ENCODE measurements around the gene ZMIZ1. TPM values are rescaled to one million over a fixed set of nuclear protein-coding genes. Genes with fewer than 3 reads are reported as not detected.
A peak's percentile ranks its signal among the peaks of the same experiment; 100 is the strongest.

Gene ZMIZ1
- total RNA-seq, 1 donor from 2014 or later = 84.7 TPM

GRCh38 chr10:79283616-79284015 lies 214.8 kb downstream of the ZMIZ1 start:
- H3K27ac ChIP-seq = no peak overlapping the region
- TF ChIP-seq CTCF (IDR thresholded peaks at IDR 0.05) = no peak
- peaks cover 47% of the 10 kb centered on the region for H3K36me3 ChIP-seq
- no peak for ATAC-seq
- H3K9me3 ChIP-seq = no peaks in the 10 kb centered on the region
- H3K4me3 ChIP-seq = no peak overlapping the region
- intact Hi-C loops (cut with DNase I) = no loop called here
- H3K4me1 ChIP-seq = peaks cover 35% of the 10 kb centered on the region
- no peak for DNase-seq
- H3K27me3 ChIP-seq = no peaks in the 10 kb centered on the region

- Histone ChIP-seq H3K9me3 (no peaks in the 10 kb centered on the region), H3K4me3 (no peak overlapping the region), H3K27me3 (no peaks in the 10 kb centered on the region), H3K4me1 (peaks cover 35% of the 10 kb centered on the region), H3K36me3 (peaks cover 47% of the 10 kb centered on the region), H3K27ac (peak overlapping the region; percentile 84)
- intact Hi-C loops (cut with DNase I) = no loop called here
- ATAC-seq (no peak), DNase-seq (no peak)
- TF ChIP-seq CTCF (IDR thresholded peaks at IDR 0.05) = no peak
Measured at GRCh38 chr10:79284158-79284871, 215.5 kb downstream of the ZMIZ1 start.

- DNase-seq = no peak
- peak; percentile 7 for ATAC-seq
- peaks cover 35% of the 10 kb centered on the region for H3K4me1 ChIP-seq
- H3K27ac ChIP-seq = peak overlapping the region; percentile 84
- no peak overlapping the region for H3K4me3 ChIP-seq
- intact Hi-C loops (cut with DNase I) = no loop called here
- H3K27me3 ChIP-seq = no peaks in the 10 kb centered on the region
- H3K9me3 ChIP-seq = no peaks in the 10 kb centered on the region
- peaks cover 44% of the 10 kb centered on the region for H3K36me3 ChIP-seq
- TF ChIP-seq CTCF (IDR thresholded peaks at IDR 0.05) = no peak
Measured at GRCh38 chr10:79285315-79286197, 216.8 kb downstream of the ZMIZ1 start.

GRCh38 chr10:79286318-79286951 lies 217.7 kb downstream of the ZMIZ1 start:
- peaks cover 47% of the 10 kb centered on the region for H3K36me3 ChIP-seq
- intact Hi-C loops (cut with DNase I) = no loop called here
- H3K4me3 ChIP-seq = no peak overlapping the region
- peaks cover 35% of the 10 kb centered on the region for H3K4me1 ChIP-seq
- H3K27me3 ChIP-seq = no peaks in the 10 kb centered on the region
- no peak for TF ChIP-seq CTCF (IDR thresholded peaks at IDR 0.05)
- peak; percentile 76 for ATAC-seq
- peak overlapping the region; percentile 84 for H3K27ac ChIP-seq
- H3K9me3 ChIP-seq = no peaks in the 10 kb centered on the region
- peak; percentile 91 for DNase-seq

- H3K27me3 ChIP-seq = no peaks in the 10 kb centered on the region
- no peak for DNase-seq
Measured at GRCh38 chr10:79287973-79288723, 219.4 kb downstream of the ZMIZ1 start.

More at GRCh38 chr10:79287973-79288723, 219.4 kb downstream of the ZMIZ1 start:
- intact Hi-C loops (cut with DNase I) = no loop called here
- no peaks in the 10 kb centered on the region for H3K9me3 ChIP-seq
- no peak for TF ChIP-seq CTCF (IDR thresholded peaks at IDR 0.05)
- H3K27ac ChIP-seq = peak overlapping the region; percentile 51
- ATAC-seq = peak; percentile 2
- H3K4me3 ChIP-seq = no peak overlapping the region
- H3K36me3 ChIP-seq = peaks cover 44% of the 10 kb centered on the region
- H3K4me1 ChIP-seq = peaks cover 42% of the 10 kb centered on the region
